DND-41 (cell line): Measurements from ENCODE around the gene ARFIP2.
A peak's percentile ranks its signal among the peaks of the same experiment; 100 is the strongest.

Source experiments
- ATAC-seq: fragments of 200-7000 bp; cut with Tn5 transposase; 3 replicates; pipeline ENCODE4 v1.9.1; 2021; ENCODE audit warnings: low read depth; ENCODE audit not compliant: insufficient read depth
- DNase-seq: peaks from one replicate; pipeline ENCODE4 v3.0.0-alpha.2; 2020
- H2AFZ ChIP-seq: 2 replicates; pipeline ENCODE4 v1.6.0; 2012; ENCODE audit warnings: low read depth, low read length
- H3K27ac ChIP-seq: 2 replicates; pipeline ENCODE4 v1.5.1; 2012; ENCODE audit warnings: low read length, inconsistent platforms
- H3K27me3 ChIP-seq: fragments of 200-600 bp; sonication (generic); 2 replicates; pipeline ENCODE4 v1.6.0; 2012; ENCODE audit warnings: low read length, mild to moderate bottlenecking, inconsistent platforms; ENCODE audit not compliant: insufficient read depth, poor library complexity
- H3K36me3 ChIP-seq: 2 replicates; pipeline ENCODE4 v1.5.1; 2012; ENCODE audit warnings: low read length, inconsistent platforms; ENCODE audit not compliant: insufficient read depth
- H3K4me1 ChIP-seq: 2 replicates; pipeline ENCODE4 v1.5.1; 2012; ENCODE audit warnings: mild to moderate bottlenecking, low read length; ENCODE audit not compliant: insufficient read depth
- H3K4me2 ChIP-seq: 2 replicates; pipeline ENCODE4 v1.6.0; 2012; ENCODE audit warnings: mild to moderate bottlenecking, moderate library complexity, low read length, inconsistent platforms; ENCODE audit not compliant: insufficient read depth
- H3K4me3 ChIP-seq, 2 experiments: fragments of 200-600 bp in 1 of 2; shearing (Covaris generic) in 1 of 2; 2 replicates each; pipeline ENCODE4 v1.5.1; 2012 to 2016; ENCODE audit warnings: inconsistent platforms in 2 of 2, low read length in 2 of 2, mild to moderate bottlenecking in 2 of 2, low read depth in 1 of 2, moderate library complexity in 1 of 2
- H3K79me2 ChIP-seq: 2 replicates; pipeline ENCODE4 v1.6.0; 2012; ENCODE audit warnings: low read length, inconsistent platforms; ENCODE audit not compliant: insufficient read depth
- H3K9ac ChIP-seq: 2 replicates; pipeline ENCODE4 v1.6.0; 2012; ENCODE audit warnings: low read depth, mild to moderate bottlenecking, inconsistent platforms, low read length, moderate library complexity
- H3K9me3 ChIP-seq: 2 replicates; pipeline ENCODE4 v1.5.1; 2012; ENCODE audit warnings: low read length, moderate library complexity, mild to moderate bottlenecking, inconsistent platforms; ENCODE audit not compliant: insufficient read depth, severe bottlenecking
- H4K20me1 ChIP-seq: 2 replicates; pipeline ENCODE4 v1.6.0; 2012; ENCODE audit warnings: low read length; ENCODE audit not compliant: insufficient read depth
- CTCF ChIP-seq: IDR thresholded peaks from 2 replicates; pipeline ENCODE4 v1.5.1; 2012; ENCODE audit warnings: borderline replicate concordance, low read length, moderate library complexity, mild to moderate bottlenecking; ENCODE audit not compliant: poor library complexity, severe bottlenecking; ENCODE audit errors: extremely low read depth
- EZH2 ChIP-seq: IDR thresholded peaks from 3 replicates; pipeline ENCODE4 v1.6.1; 2012; ENCODE audit warnings: borderline replicate concordance, low read depth, mild to moderate bottlenecking, moderate library complexity, low read length, inconsistent platforms; ENCODE audit not compliant: severe bottlenecking

Gene ARFIP2

GRCh38 chr11:6474806-6475500, 6.2 kb downstream of the ARFIP2 start:
- no peak overlapping the region for H3K27ac ChIP-seq
- no peak overlapping the region for H3K4me2 ChIP-seq
- peaks cover 34% of the 10 kb centered on the region for H3K4me1 ChIP-seq
- no peaks in the 10 kb centered on the region for H3K27me3 ChIP-seq
- no peak overlapping the region for H3K9ac ChIP-seq
- TF ChIP-seq EZH2 (no peak), CTCF (no peak)
- no peak for DNase-seq
- H3K9me3 ChIP-seq: no peaks in the 10 kb centered on the region
- H4K20me1 ChIP-seq: peaks cover 13% of the 10 kb centered on the region
- no peak overlapping the region for H3K4me3 ChIP-seq
- H3K36me3 ChIP-seq: peaks cover 35% of the 10 kb centered on the region
- H2AFZ ChIP-seq: no peak overlapping the region
- ATAC-seq: no peak
- H3K79me2 ChIP-seq: peaks cover 11% of the 10 kb centered on the region

- Histone ChIP-seq H3K4me2 (peak overlapping the region; percentile 98), H3K27me3 (no peaks in the 10 kb centered on the region), H3K4me1 (peaks cover 29% of the 10 kb centered on the region), H3K9ac (peak overlapping the region; percentile 41), H4K20me1 (peaks cover 9% of the 10 kb centered on the region; the same call in 1 of the 2 replicates), H2AFZ (peak overlapping the region; percentile 57; the same call in 1 of the 2 replicates), H3K27ac (no peak overlapping the region), H3K79me2 (peaks cover 6% of the 10 kb centered on the region), H3K36me3 (peaks cover 29% of the 10 kb centered on the region), H3K9me3 (no peaks in the 10 kb centered on the region), H3K4me3 (peak overlapping the region in 1 of 2 experiments; percentile 54; a peak in 2 of 4 replicates)
- ATAC-seq: no peak; the same call in 2 of the 3 replicates
- no peak for DNase-seq
- TF ChIP-seq CTCF (no peak), EZH2 (no peak)
These were observed 6.7 kb downstream of the ARFIP2 start for GRCh38 chr11:6474413-6474792.

- TF ChIP-seq CTCF (no peak), EZH2 (no peak)
- Histone ChIP-seq H3K79me2 (no peaks in the 10 kb centered on the region), H3K27ac (peak within 1 kb of the TSS; percentile 65), H3K27me3 (no peaks in the 10 kb centered on the region), H3K4me1 (peaks cover 26% of the 10 kb centered on the region), H3K4me3 (peak within 1 kb of the TSS; percentile 62 to 92), H3K36me3 (peaks cover 22% of the 10 kb centered on the region), H3K9me3 (no peaks in the 10 kb centered on the region), H2AFZ (peak within 1 kb of the TSS; percentile 99), H4K20me1 (peaks cover 5% of the 10 kb centered on the region; the same call in 1 of the 2 replicates), H3K9ac (peak within 1 kb of the TSS; percentile 74), H3K4me2 (peak within 1 kb of the TSS; percentile 98)
- ATAC-seq (peak; percentile 73), DNase-seq (peak; percentile 78)
These were observed 7.4 kb downstream of the ARFIP2 start, which contains the start of gene TRIM3 for GRCh38 chr11:6473451-6474412. Gene TRIM3, minus strand, starts transcription at chr11:6473941. Its CDS starts 8,246 bp downstream, at chr11:6465695.
